IPS-15b (cell line): ENCODE results near the gene NBPF9.
"Not testable (repeated sequence)": the region's sequence is repeated elsewhere in the genome, so short reads cannot be mapped to it uniquely, and the experiment has no call there.

Experiments used
- H3K27me3 ChIP-seq: one replicate; pipeline ENCODE4 v1.6.1; 2013; ENCODE audit warnings: low read length; ENCODE audit not compliant: control insufficient read depth, insufficient read depth
- H3K36me3 ChIP-seq: one replicate; pipeline ENCODE4 v1.6.1; 2013; ENCODE audit warnings: low read length; ENCODE audit not compliant: control insufficient read depth, insufficient read depth
- H3K4me1 ChIP-seq: one replicate; pipeline ENCODE4 v1.6.1; 2013; ENCODE audit warnings: mild to moderate bottlenecking, low read length; ENCODE audit not compliant: control insufficient read depth, insufficient read depth
- H3K4me3 ChIP-seq: one replicate; pipeline ENCODE4 v1.5.1; 2013; ENCODE audit warnings: low read depth, low read length
- H3K9ac ChIP-seq: one replicate; pipeline ENCODE4 v1.6.1; 2013; ENCODE audit warnings: low read depth, mild to moderate bottlenecking, low read length
- H3K9me3 ChIP-seq: one replicate; pipeline ENCODE4 v1.6.1; 2013; ENCODE audit warnings: mild to moderate bottlenecking, low read length; ENCODE audit not compliant: control insufficient read depth, insufficient read depth

Gene NBPF9, protein sequence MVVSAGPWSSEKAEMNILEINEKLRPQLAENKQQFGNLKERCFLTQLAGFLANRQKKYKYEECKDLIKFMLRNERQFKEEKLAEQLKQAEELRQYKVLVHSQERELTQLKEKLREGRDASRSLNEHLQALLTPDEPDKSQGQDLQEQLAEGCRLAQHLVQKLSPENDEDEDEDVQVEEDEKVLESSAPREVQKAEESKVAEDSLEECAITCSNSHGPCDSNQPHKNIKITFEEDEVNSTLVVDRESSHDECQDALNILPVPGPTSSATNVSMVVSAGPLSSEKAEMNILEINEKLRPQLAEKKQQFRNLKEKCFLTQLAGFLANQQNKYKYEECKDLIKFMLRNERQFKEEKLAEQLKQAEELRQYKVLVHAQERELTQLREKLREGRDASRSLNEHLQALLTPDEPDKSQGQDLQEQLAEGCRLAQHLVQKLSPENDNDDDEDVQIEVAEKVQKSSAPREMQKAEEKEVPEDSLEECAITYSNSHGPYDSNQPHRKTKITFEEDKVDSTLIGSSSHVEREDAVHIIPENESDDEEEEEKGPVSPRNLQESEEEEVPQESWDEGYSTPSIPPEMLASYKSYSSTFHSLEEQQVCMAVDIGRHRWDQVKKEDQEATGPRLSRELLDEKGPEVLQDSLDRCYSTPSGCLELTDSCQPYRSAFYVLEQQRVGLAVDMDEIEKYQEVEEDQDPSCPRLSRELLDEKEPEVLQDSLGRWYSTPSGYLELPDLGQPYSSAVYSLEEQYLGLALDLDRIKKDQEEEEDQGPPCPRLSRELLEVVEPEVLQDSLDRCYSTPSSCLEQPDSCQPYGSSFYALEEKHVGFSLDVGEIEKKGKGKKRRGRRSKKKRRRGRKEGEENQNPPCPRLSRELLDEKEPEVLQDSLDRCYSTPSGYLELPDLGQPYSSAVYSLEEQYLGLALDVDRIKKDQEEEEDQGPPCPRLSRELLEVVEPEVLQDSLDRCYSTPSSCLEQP (N-terminal part only)

DNA sequence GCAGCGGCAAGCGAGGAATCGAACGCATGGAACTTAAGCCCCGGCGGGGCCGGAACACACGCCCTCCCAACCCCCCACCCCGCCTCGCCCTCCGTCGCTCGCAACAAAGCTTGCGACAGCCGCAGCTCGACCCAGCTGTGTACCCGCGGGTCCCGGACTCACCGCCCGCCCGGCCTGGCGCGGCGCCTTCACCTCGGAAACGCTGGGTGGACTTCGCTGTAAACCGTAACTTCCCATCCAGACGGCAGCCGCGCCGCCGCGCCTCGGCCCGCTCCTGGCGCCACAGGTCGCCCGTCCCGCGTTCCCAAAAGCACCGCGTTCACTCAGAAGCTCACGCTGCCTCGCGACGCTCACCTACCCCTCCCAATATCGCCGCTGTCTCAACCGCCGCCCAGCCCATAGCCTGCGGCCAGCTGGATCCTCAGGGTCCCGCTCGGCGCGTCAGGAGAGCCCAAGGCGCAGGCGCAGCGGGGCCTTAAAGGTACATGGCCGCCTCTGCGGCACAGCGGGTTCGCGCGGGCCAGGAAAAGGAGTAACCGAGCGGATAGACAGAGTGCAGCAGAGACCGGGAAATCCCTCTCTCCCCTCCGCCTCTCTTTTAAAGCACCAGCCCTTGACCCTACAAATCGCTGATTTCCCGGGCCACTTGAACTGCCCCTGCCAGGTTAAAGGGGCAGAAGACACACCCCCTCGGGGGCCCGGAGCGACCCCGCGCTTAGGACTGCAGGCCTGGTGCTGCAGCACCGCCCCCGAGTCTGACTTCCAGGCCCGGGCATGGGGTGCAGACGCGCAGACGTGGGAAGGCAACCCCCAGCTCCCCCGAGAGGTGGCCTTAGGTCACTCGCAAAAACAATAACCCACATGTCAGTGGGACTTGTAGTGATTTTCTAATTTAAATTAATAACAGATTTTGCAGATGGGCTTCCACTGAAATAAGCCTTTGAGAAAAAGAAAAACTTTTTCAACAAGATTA, at the start of gene NBPF9:
Gene NBPF9 (minus strand): TSS at position 443 of the 973 bp plus-strand sequence. CDS start 21,412 bp downstream, outside the sequence.
- H3K4me1 ChIP-seq, H3K9ac ChIP-seq, H3K36me3 ChIP-seq, H3K9me3 ChIP-seq, H3K4me3 ChIP-seq: not testable (repeated sequence)
- H3K27me3 ChIP-seq: peaks cover 12% of the 10 kb centered on the region

DNA sequence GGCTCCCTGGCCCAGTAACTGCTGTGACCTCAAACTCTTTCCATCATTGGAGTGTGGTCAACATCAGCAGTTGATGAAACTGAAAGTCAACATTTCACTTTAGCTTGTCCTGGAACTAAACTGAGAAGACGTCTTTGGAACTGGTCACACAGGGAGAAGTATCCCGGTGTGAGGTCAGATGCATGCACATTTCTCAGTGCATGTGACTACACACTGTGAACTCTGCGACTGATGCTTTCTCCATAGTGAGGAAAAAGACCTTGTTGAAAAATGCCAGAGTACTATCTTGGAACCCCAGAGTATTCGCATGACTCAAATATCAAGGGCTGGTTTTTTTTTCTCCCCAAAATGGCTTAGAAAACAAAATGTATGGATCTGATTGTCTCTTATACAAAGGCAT, 46.6 kb upstream of the NBPF9 start:
- not testable (repeated sequence) for H3K9ac ChIP-seq, H3K36me3 ChIP-seq, H3K4me3 ChIP-seq, H3K27me3 ChIP-seq, H3K9me3 ChIP-seq, H3K4me1 ChIP-seq

DNA sequence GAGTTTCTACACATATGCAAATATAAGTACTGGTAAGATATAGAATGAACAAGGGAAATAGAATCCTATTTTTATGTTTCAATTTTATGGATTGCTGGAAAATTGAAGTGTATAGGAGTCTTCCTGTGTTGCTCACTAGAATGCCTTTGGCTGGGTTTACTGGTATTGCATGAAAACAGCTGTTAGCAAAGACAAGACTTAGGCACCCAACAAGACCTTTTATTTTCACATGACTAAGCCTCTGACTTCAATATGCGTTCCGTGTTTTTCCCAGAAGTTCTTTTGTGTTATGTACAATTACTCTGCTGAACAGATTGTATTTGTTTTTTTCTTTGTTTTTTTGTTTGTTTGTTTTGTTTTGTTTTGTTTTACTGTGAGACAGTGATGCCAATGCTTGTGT, 34.2 kb upstream of the NBPF9 start:
- not testable (repeated sequence) for H3K4me3 ChIP-seq, H3K36me3 ChIP-seq, H3K4me1 ChIP-seq, H3K27me3 ChIP-seq, H3K9ac ChIP-seq, H3K9me3 ChIP-seq

DNA sequence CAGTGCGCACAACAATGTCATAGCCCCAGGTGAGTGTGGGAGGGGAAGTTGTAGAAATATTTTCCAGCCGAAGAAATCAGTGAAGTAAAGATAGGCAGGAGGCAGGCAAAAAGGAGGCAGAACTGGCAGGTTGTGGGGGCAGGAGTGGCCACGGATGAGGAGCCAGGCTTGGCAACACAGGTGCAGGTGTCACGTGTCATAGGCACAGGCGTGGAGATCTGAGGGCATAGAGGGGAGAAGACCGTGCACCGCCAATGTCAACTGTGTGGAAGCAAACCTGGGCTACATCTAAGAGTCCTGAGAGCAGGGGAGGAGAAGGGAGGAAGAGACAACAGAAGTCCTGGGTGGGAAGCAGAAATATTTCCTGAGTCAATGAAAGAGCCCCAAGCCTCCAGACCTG, 27.6 kb upstream of the NBPF9 start:
- H3K9me3 ChIP-seq, H3K4me1 ChIP-seq, H3K9ac ChIP-seq, H3K4me3 ChIP-seq, H3K36me3 ChIP-seq, H3K27me3 ChIP-seq: not testable (repeated sequence)

DNA sequence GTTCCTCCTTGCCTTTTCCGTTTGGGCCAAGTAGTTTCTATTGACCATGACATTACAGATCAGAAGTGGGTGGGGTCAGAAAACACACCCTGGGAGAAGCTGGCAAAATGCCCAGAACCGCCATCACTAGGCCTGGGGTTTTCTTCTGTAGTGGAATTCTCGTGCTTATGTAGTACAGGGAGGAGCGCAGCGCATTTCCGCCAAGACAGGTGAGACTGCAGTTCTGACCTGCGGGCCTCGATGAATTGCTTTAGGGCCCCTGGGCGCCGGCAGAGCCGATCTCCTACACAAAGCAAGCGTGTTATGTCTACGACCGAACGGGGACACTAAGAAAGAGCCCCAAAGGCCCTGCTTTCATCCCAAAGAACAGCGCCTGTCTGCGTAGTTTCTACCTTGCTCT, 25.9 kb upstream of the NBPF9 start:
- not testable (repeated sequence) for H3K27me3 ChIP-seq, H3K9me3 ChIP-seq, H3K9ac ChIP-seq, H3K4me3 ChIP-seq, H3K36me3 ChIP-seq, H3K4me1 ChIP-seq

DNA sequence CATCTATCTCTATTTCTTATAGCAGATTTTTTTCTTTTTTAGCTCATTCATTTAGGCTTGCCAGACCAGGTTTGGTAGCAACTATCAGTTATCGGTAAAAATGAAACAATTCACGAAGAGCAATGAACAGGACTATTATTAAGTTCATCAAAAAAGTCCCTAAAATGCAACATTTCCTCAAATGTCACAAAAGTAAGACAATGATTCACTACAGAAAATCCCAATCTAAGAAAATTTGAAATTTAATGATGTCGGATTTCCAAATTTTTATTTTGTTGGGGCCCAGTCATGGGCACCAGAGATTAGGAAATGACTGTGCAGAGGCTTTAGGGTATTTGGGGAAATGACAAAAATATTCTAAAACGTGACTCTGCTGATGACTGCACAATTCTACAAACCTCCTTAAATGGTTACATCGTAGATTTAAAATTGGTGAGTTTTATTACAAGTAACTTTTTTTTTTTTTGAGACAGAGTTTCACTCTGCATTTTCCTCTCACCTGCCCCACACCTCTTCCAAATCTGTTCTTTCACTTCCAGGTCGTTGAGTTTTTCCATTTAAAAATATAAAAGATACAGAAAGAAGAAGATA, 23.3 kb upstream of the NBPF9 start:
- H3K27me3 ChIP-seq, H3K36me3 ChIP-seq, H3K4me3 ChIP-seq, H3K9ac ChIP-seq, H3K4me1 ChIP-seq, H3K9me3 ChIP-seq: not testable (repeated sequence)

DNA sequence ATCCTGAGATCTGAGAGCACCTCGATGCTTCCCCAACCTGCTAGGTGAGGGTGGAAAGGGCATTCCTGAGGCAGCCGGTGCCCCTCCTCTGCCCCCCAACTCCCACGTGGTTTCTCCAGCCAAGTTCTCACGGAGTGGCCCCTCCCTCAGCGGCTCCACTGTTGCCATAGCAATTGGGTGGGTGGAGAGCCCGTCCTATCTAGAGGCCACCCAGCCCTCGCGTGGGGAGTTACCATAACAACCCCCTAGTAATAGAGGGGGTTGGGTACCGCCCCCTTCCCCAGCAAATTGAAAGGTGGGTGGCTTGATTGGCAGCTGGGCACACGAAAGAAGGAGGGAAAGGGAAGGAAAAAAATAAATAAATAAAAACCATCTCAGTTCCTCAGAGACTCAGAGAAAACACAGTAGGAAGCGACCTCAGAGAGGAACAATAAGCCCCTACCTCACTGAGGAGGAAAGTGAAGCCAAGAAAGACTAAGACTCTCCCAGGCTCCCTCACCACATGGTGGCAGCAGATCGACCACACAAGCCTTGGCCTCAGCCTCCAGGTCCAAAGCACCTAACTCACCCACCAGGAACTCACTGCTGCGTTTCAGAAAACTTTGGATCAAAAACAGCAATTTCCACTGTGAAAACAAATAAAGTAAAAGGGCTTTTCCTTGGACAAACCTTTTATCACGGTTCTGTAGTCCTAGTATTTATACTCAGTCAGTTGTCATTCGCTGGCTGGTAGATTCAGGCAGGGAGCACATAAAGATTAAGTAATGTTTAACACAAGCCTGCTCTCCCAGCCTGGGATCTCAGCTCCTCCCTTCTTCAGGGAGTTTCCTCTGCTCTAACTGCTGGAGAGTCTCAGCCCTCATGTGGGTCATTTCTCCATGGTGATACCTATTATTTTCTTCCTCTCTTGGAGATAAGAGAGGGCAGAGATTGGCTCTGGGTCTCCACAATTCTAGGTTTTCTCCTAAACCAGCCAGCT, 20.9 kb upstream of the NBPF9 start:
- not testable (repeated sequence) for H3K4me3 ChIP-seq, H3K9me3 ChIP-seq, H3K9ac ChIP-seq, H3K36me3 ChIP-seq, H3K4me1 ChIP-seq, H3K27me3 ChIP-seq

DNA sequence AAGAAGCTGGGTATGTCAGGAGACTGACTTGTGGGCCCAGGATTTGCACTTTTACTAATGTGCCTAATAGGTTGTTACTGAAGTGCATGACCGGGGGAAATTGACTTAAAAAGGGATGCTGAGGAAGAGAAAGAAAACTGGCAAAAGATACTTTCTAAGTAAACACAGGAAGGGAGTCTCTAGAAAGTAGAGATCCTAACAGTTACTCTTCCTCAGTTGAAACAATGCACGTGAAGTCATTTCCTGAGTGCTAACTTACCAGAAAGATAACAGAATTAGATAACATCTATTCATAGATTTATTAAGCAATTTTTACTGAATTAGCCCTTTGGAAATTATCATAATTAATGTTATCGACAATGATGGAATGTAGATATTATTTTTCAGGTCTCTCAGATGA, 9.5 kb upstream of the NBPF9 start:
- not testable (repeated sequence) for H3K4me3 ChIP-seq, H3K4me1 ChIP-seq, H3K27me3 ChIP-seq, H3K36me3 ChIP-seq, H3K9me3 ChIP-seq, H3K9ac ChIP-seq

DNA sequence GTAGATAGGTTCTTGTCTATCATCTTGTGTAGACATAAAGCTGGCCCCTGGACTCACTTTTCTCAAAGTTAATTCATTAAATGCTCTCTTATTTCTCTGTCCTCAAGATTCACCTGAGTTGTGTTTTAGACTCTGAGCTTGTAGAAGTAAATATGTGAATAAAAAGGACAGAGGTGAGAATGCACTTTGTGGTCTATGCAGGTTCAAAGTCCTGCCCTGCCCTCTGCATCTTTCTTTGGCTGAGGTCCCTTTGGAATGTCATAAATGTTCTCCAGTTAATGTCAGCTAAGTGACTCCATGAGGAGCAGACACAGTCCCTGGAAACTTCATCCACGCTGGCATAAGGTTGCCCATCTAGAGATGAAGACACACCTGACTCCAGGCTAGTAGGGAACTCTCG, 7.0 kb upstream of the NBPF9 start:
- not testable (repeated sequence) for H3K36me3 ChIP-seq, H3K4me3 ChIP-seq, H3K9ac ChIP-seq, H3K4me1 ChIP-seq, H3K27me3 ChIP-seq, H3K9me3 ChIP-seq

DNA sequence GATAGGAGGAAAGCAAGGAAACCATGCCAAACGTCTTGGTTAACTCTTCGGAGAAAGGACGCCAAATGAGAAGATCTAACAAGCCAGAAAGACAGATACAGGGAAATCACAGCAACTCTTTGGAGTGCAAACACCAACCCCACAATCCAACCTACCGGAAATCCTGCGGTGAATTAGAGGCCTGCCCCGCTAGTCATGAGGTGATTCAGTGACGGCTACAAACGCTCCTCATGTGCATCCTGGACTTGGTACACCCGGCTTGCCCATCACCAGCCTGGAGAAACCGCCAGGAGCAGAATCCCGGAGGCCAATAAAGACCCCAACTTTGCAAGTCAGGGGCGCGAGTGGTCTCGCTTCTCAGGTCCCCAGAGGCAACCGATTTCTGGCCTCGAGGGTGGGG, 777 bp downstream of the NBPF9 start:
- H3K9me3 ChIP-seq, H3K9ac ChIP-seq, H3K4me1 ChIP-seq, H3K4me3 ChIP-seq, H3K36me3 ChIP-seq: not testable (repeated sequence)
- H3K27me3 ChIP-seq: peaks cover 14% of the 10 kb centered on the region
